GM19023 (cell line): ENCODE data around the gene OR2A12.
"Not testable (repeated sequence)": the region's sequence is repeated elsewhere in the genome, so short reads cannot be mapped to it uniquely, and the experiment has no call there.

Experiments
- ATAC-seq: cut with Tn5 transposase; IDR thresholded peaks from one replicate; pipeline ENCODE4 v1.9.1; 2021; ENCODE audit warnings: mild to moderate bottlenecking, moderate library complexity; ENCODE audit not compliant: unreplicated experiment

The OR2A12 gene

GRCh38 chr7:144085978-144086377, at the start of gene OR2A12:
Gene OR2A12, plus strand, starts transcription at chr7:144086278. Its CDS starts 8,830 bp downstream, at chr7:144095108.
- no peak for ATAC-seq

- no peak for ATAC-seq
These were observed 49.7 kb upstream of the OR2A12 start for GRCh38 chr7:144036302-144036885.

- no peak for ATAC-seq
These were observed 48.6 kb upstream of the OR2A12 start for GRCh38 chr7:144037414-144038035.

- no peak for ATAC-seq
These were observed 47.2 kb upstream of the OR2A12 start for GRCh38 chr7:144038887-144039286.

GRCh38 chr7:144048648-144049047, 37.4 kb upstream of the OR2A12 start, which contains the start of gene OR2A5:
Gene OR2A5, plus strand, starts transcription at chr7:144048948. Its CDS starts 1,454 bp downstream, at chr7:144050402.
- ATAC-seq = no peak

- no peak for ATAC-seq
These were observed 36.6 kb upstream of the OR2A12 start for GRCh38 chr7:144049491-144049890.

GRCh38 chr7:144050093-144050492, 36.0 kb upstream of the OR2A12 start:
- no peak for ATAC-seq

- not testable (repeated sequence) for ATAC-seq
These were observed 35.2 kb upstream of the OR2A12 start for GRCh38 chr7:144050884-144051283.

GRCh38 chr7:144057954-144058353, 28.1 kb upstream of the OR2A12 start:
- no peak for ATAC-seq

- no peak for ATAC-seq
These were observed 22.4 kb upstream of the OR2A12 start for GRCh38 chr7:144063710-144064109.

- ATAC-seq = no peak
These were observed 16.6 kb upstream of the OR2A12 start, which contains the start of gene OR2A25 for GRCh38 chr7:144069511-144069910. Gene OR2A25, plus strand, starts transcription at chr7:144069811. Its CDS starts 4,409 bp downstream, at chr7:144074220.

GRCh38 chr7:144069953-144070352, 16.1 kb upstream of the OR2A12 start:
- ATAC-seq = no peak

GRCh38 chr7:144074374-144074773, 11.7 kb upstream of the OR2A12 start:
- no peak for ATAC-seq

- ATAC-seq = no peak
These were observed 652 bp downstream of the OR2A12 start for GRCh38 chr7:144086730-144087129.

- no peak for ATAC-seq
These were observed 1.2 kb downstream of the OR2A12 start for GRCh38 chr7:144087230-144087629.

GRCh38 chr7:144090667-144091066, 4.6 kb downstream of the OR2A12 start:
- ATAC-seq = no peak

GRCh38 chr7:144098776-144099175, 12.7 kb downstream of the OR2A12 start:
- no peak for ATAC-seq

GRCh38 chr7:144100607-144101006, 14.5 kb downstream of the OR2A12 start:
- no peak for ATAC-seq

- ATAC-seq = no peak
These were observed 16.0 kb downstream of the OR2A12 start for GRCh38 chr7:144102041-144102440.

- ATAC-seq = no peak
These were observed 19.1 kb downstream of the OR2A12 start for GRCh38 chr7:144105211-144105610.

- no peak for ATAC-seq
These were observed 23.2 kb downstream of the OR2A12 start, which contains the start of gene OR2A2 for GRCh38 chr7:144109283-144109682. Gene OR2A2, plus strand, starts transcription at chr7:144109583. Its CDS starts 0 bp downstream, at chr7:144109583.

- ATAC-seq = no peak
These were observed 24.2 kb downstream of the OR2A12 start for GRCh38 chr7:144110272-144110671.
